CD14-positive monocyte (primary cell): Measurements from ENCODE around the gene HORMAD2. TPM values are rescaled to one million over a fixed set of nuclear protein-coding genes. Genes with fewer than 3 reads are reported as not detected.

Source experiments
- DNase-seq, 3 donors: peaks; one replicate each; pipeline ENCODE4 v3.0.0-alpha.2; 2011 to 2022
- H2AFZ ChIP-seq: 2 replicates; pipeline ENCODE4 v1.6.0; 2012; ENCODE audit warnings: mild to moderate bottlenecking, low read depth, low read length, inconsistent platforms; ENCODE audit not compliant: insufficient read depth, poor library complexity, severe bottlenecking
- H3K27ac ChIP-seq, 2 donors: 1 replicate in 1 of 2; 2 replicates in 1 of 2; pipeline ENCODE4 v1.5.1; 2012 to 2013; ENCODE audit warnings: low read length in 2 of 2, control low read depth in 1 of 2, inconsistent platforms in 1 of 2, low read depth in 1 of 2, mild to moderate bottlenecking in 1 of 2
- H3K27me3 ChIP-seq, 2 donors: one replicate each; pipeline versions ENCODE4 v1.6.0 to v1.6.1; 2011 to 2013; ENCODE audit warnings: low read length in 2 of 2; ENCODE audit not compliant: control insufficient read depth in 2 of 2, insufficient read depth in 2 of 2
- H3K36me3 ChIP-seq, 2 donors: replicated peaks in 1 of 2; 1 replicate in 1 of 2; 2 replicates in 1 of 2; pipeline versions ENCODE4 v1.5.1 to v1.6.1; 2012 to 2013; ENCODE audit warnings: low read length in 2 of 2, control low read depth in 1 of 2, inconsistent platforms in 1 of 2, mild to moderate bottlenecking in 1 of 2; ENCODE audit not compliant: insufficient read depth in 2 of 2, control insufficient read depth in 1 of 2
- H3K4me1 ChIP-seq, 2 donors: 1 replicate in 1 of 2; 2 replicates in 1 of 2; pipeline versions ENCODE4 v1.5.1 to v1.6.1; 2012 to 2013; ENCODE audit warnings: low read length in 2 of 2, control low read depth in 1 of 2, inconsistent platforms in 1 of 2, mild to moderate bottlenecking in 1 of 2, moderate library complexity in 1 of 2; ENCODE audit not compliant: insufficient read depth in 2 of 2, control insufficient read depth in 1 of 2
- H3K4me2 ChIP-seq: replicated peaks from 2 replicates; pipeline ENCODE3; 2012; ENCODE audit warnings: low read length, moderate library complexity, mild to moderate bottlenecking; ENCODE audit not compliant: poor library complexity, severe bottlenecking; ENCODE audit errors: extremely low read depth
- H3K4me3 ChIP-seq, 3 experiments: fragments of 200-600 bp in 1 of 3; sonication (generic) in 1 of 3; replicated peaks in 1 of 3; 1 replicate in 2 of 3; 2 replicates in 1 of 3; pipeline ENCODE4 v1.5.1; 2011 to 2013; ENCODE audit warnings: low read length in 3 of 3, mild to moderate bottlenecking in 3 of 3, control low read depth in 2 of 3, low read depth in 2 of 3, inconsistent platforms in 1 of 3, moderate library complexity in 1 of 3
- H3K79me2 ChIP-seq: 2 replicates; pipeline ENCODE4 v1.6.0; 2012; ENCODE audit warnings: mild to moderate bottlenecking, control low read depth, inconsistent platforms, low read length, moderate library complexity; ENCODE audit not compliant: insufficient read depth
- H3K9ac ChIP-seq: 2 replicates; pipeline ENCODE4 v1.6.0; 2017; ENCODE audit warnings: low read length, mild to moderate bottlenecking; ENCODE audit not compliant: insufficient read depth, poor library complexity, severe bottlenecking
- H3K9me3 ChIP-seq, 2 donors: replicated peaks in 1 of 2; 1 replicate in 1 of 2; 2 replicates in 1 of 2; pipeline versions ENCODE4 v1.5.1 to v1.6.1; 2012 to 2013; ENCODE audit warnings: low read length in 2 of 2, control low read depth in 1 of 2; ENCODE audit not compliant: control insufficient read depth in 1 of 2, insufficient read depth in 1 of 2
- H4K20me1 ChIP-seq: 2 replicates; pipeline ENCODE4 v1.6.0; 2012; ENCODE audit warnings: mild to moderate bottlenecking, low read length, control low read depth, moderate library complexity; ENCODE audit not compliant: insufficient read depth
- H3K27ac Mint-ChIP-seq, 7 donors: one replicate each; pipeline ENCODE4 v1.8.0; 2020; ENCODE audit warnings: mild to moderate bottlenecking in 7 of 7, mixed read lengths in 7 of 7, moderate library complexity in 6 of 7, inconsistent platforms in 2 of 7
- H3K27me3 Mint-ChIP-seq, 3 donors: one replicate each; pipeline ENCODE4 v1.8.0; 2021 to 2022; ENCODE audit warnings: low read depth in 3 of 3, mild to moderate bottlenecking in 3 of 3, mixed read lengths in 3 of 3, moderate library complexity in 3 of 3, inconsistent platforms in 1 of 3
- H3K36me3 Mint-ChIP-seq, 2 donors: one replicate each; pipeline ENCODE4 v1.8.0; 2020; ENCODE audit warnings: mixed read lengths in 2 of 2, inconsistent platforms in 1 of 2, mild to moderate bottlenecking in 1 of 2
- H3K4me1 Mint-ChIP-seq: one replicate; pipeline ENCODE4 v1.8.0; 2020; ENCODE audit warnings: mild to moderate bottlenecking, mixed read lengths
- H3K4me3 Mint-ChIP-seq, 2 donors: one replicate each; pipeline ENCODE4 v1.8.0; 2020; ENCODE audit warnings: mild to moderate bottlenecking in 2 of 2, mixed read lengths in 2 of 2, moderate library complexity in 1 of 2
- H3K9me3 Mint-ChIP-seq, 7 donors: one replicate each; pipeline ENCODE4 v1.8.0; 2020 to 2022; ENCODE audit warnings: mixed read lengths in 7 of 7, mild to moderate bottlenecking in 6 of 7, moderate library complexity in 6 of 7, inconsistent platforms in 2 of 7
- WGBS: methylation state at CpG from one replicate; pipeline ENCODE4 v1.1.5; 2013; ENCODE audit warnings: missing lambda C conversion rate; ENCODE audit not compliant: insufficient coverage; 5-methylcytosine and 5-hydroxymethylcytosine counted together
- intact Hi-C, 2 donors: fragments of 100-400 bp; cut with micrococcal nuclease; formaldehyde crosslinking; loops; one replicate each; pipeline versions ENCODE4 v1.15.0 to v1.15.1; 2023
- polyA plus RNA-seq, 3 donors: library from polyadenylated mRNA; depleted of rRNA in 1 of 3; unstranded in 2 of 3; stranded (reverse) in 1 of 3; fragments of 300-500 nt in 2 of 3; fragments of >200 nt in 1 of 3; fragmentation: Illumina TruSeq in 2 of 3; gene quantifications; 1 replicate in 2 of 3; 2 replicates in 1 of 3; pipeline ENCODE4 v1.2.3, GENCODE V29; 2012 to 2021
- TF ChIP-seq, protein P1 (sequence below): fragments of 200-600 bp; IDR thresholded peaks from one replicate; pipeline ENCODE4 v1.8.0; 2022; ENCODE audit warnings: antibody characterized with exemption, mild to moderate bottlenecking

Gene HORMAD2
- polyA plus RNA-seq, 3 donors, result not detected

DNA sequence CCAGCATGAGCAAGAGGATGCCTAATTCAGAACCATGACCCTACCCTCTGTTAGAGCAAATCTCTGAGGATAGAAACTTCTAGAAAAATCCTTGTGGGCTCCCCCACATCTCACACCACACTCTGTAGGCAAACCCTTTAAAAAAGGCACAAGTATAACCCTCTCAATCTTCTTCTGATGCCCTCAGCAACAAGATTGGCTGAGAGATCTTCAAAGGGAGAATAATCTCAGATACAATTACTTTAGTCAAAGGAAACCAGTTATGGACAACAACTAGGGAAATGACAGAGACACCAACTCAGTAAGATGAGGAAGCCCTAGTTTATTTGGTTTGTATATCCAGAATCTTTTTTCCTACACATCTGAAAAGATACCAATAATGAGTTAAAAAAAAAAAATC, 117.1 kb downstream of the HORMAD2 start:
- Mint-ChIP-seq H3K9me3 (peaks cover 0 to 3% (median 0%) of the 10 kb centered on the region in 7 donors), H3K4me3 (no peak overlapping the region), H3K27ac (peak overlapping the region; percentile 95 to 99 (median 98)), H3K36me3 (peaks cover 7 to 10% of the 10 kb centered on the region in 2 donors), H3K4me1 (peaks cover 53% of the 10 kb centered on the region), H3K27me3 (peaks cover 0 to 4% (median 4%) of the 10 kb centered on the region in 3 donors)
- DNase-seq, result no peak
- no peaks in the 10 kb centered on the region for H4K20me1 ChIP-seq
- H3K4me1 ChIP-seq, result peaks cover 48 to 50% of the 10 kb centered on the region in 2 donors
- TF ChIP-seq, protein P1, sequence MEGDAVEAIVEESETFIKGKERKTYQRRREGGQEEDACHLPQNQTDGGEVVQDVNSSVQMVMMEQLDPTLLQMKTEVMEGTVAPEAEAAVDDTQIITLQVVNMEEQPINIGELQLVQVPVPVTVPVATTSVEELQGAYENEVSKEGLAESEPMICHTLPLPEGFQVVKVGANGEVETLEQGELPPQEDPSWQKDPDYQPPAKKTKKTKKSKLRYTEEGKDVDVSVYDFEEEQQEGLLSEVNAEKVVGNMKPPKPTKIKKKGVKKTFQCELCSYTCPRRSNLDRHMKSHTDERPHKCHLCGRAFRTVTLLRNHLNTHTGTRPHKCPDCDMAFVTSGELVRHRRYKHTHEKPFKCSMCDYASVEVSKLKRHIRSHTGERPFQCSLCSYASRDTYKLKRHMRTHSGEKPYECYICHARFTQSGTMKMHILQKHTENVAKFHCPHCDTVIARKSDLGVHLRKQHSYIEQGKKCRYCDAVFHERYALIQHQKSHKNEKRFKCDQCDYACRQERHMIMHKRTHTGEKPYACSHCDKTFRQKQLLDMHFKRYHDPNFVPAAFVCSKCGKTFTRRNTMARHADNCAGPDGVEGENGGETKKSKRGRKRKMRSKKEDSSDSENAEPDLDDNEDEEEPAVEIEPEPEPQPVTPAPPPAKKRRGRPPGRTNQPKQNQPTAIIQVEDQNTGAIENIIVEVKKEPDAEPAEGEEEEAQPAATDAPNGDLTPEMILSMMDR, result no peak
- H3K79me2 ChIP-seq, result no peaks in the 10 kb centered on the region
- no peak overlapping the region for H3K4me3 ChIP-seq
- no peak overlapping the region for H3K4me2 ChIP-seq
- H3K9me3 ChIP-seq, result no peaks in the 10 kb centered on the region
- no peaks in the 10 kb centered on the region for H3K36me3 ChIP-seq
- no peaks in the 10 kb centered on the region for H3K27me3 ChIP-seq
- peak overlapping the region; percentile 66 for H3K9ac ChIP-seq
- intact Hi-C loops, result loop anchor here (2.0 to 5.0 kb wide), 3 partner anchors 15 to 75 kb away; no protein-coding TSS in a partner anchor
- H2AFZ ChIP-seq, result no peak overlapping the region
- peak overlapping the region in 1 of 2 donors; percentile 96 for H3K27ac ChIP-seq

DNA sequence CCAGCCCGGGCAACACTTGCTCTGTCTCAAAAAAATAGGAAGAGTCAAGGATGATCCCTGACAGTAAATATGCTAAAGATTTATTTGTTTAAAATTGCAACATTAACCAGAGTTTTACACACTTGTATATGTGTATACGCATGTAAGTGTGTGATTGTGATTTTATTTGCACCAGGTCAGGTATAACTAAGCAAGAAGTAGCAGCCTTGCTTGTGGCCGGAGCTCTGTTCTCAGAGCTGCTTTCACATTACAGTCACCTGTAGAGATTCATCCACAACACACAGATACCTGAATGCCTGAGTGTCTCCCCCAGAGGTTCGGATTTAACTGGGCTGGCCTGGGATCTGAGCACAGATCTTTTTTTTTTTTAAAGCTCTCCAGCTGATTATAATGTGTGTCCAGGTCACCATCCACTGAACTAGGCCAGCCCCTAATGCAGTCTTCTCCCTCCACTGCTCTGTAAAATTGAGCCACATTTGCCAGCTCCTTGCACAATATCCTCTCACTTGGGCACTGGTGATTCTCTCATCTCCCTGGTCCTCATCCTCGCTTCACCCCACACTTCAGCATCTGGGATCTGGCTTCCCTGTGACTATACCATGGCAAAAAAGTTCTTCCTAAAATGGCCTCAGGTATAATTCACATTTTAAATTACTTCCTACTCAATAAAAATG, 118.0 kb downstream of the HORMAD2 start:
- Mint-ChIP-seq H3K4me3 (no peak overlapping the region), H3K27ac (peak overlapping the region in 4 of 7 donors; percentile 1 to 37 (median 12)), H3K9me3 (peaks cover 0 to 3% (median 0%) of the 10 kb centered on the region in 7 donors), H3K4me1 (peaks cover 44% of the 10 kb centered on the region), H3K27me3 (peaks cover 0 to 4% (median 4%) of the 10 kb centered on the region in 3 donors), H3K36me3 (peaks cover 7 to 8% of the 10 kb centered on the region in 2 donors)
- Histone ChIP-seq H3K4me3 (no peak overlapping the region), H4K20me1 (no peaks in the 10 kb centered on the region), H2AFZ (no peak overlapping the region), H3K79me2 (no peaks in the 10 kb centered on the region), H3K4me1 (peaks cover 39 to 41% of the 10 kb centered on the region in 2 donors), H3K36me3 (no peaks in the 10 kb centered on the region), H3K27me3 (no peaks in the 10 kb centered on the region), H3K27ac (no peak overlapping the region), H3K9me3 (no peaks in the 10 kb centered on the region), H3K9ac (no peak overlapping the region), H3K4me2 (no peak overlapping the region)
- intact Hi-C loops, result loop anchor here in 1 of 2 donors (5.0 kb wide), 1 partner anchor 74 kb away; no protein-coding TSS in a partner anchor
- TF ChIP-seq, protein P1, result no peak
- DNase-seq, result peak in 1 of 3 donors; percentile 42
- 71% methylated on average over 3 of the region's 5 CpGs for WGBS
